ENCODE measurements around the gene FAM78A.

Gene FAM78A

GRCh38 chr9:131302244-131303075 is 26.1 kb upstream of the FAM78A start:
- no peak for DNase-seq (ENCODE audit: low read depth in 2 of 2)

- DNase-seq (ENCODE audit: low read depth in 2 of 2) = no peak
These were observed 24.1 kb upstream of the FAM78A start for GRCh38 chr9:131300444-131300843.

DNA sequence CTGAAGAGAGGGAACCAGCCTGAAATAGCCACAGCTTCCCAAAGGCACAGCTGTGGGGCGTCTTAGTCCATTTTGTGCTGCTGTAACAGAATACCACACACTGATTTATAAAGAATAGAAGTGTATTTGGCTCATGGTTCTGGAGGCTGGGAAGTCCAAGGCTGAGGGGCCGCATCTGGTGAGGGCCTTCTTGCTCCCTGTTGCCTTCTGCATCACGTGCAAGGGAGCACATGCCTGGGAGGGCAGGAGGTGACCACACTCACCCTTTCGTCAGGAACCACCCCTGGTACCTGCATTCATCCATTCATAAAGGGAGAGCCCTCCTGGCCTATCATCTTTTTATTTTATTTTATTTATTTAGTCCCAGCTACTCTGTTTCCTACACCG is 23.6 kb upstream of the FAM78A start:
- DNase-seq (ENCODE audit: low read depth in 2 of 2) = no peak

GRCh38 chr9:131299346-131299960 is 23.1 kb upstream of the FAM78A start:
- no peak for DNase-seq (ENCODE audit: low read depth in 2 of 2)

DNA sequence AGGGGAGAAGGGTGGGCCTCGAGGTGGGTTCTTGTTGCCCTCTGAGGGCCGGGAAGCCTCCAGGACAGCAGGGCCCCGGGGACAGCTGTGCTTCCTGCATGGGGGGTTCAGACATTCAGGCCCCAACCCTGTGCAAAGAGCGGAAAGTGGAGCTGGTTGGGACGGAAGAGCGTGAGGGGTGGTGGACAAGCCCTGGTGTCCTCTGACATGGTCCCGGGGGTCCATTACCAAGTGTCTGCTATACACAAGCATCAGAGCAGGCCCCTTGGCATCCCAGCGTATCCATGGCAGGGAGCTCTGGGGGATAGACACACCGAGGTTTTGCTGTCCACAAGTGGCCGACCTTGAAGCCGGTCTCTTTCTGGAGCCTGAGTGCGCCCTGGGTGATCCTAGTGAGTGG is 22.5 kb upstream of the FAM78A start:
- no peak for DNase-seq (ENCODE audit: low read depth in 2 of 2)

- DNase-seq (ENCODE audit: low read depth in 2 of 2) = no peak
These were observed 22.0 kb upstream of the FAM78A start for GRCh38 chr9:131298341-131298740.

DNA sequence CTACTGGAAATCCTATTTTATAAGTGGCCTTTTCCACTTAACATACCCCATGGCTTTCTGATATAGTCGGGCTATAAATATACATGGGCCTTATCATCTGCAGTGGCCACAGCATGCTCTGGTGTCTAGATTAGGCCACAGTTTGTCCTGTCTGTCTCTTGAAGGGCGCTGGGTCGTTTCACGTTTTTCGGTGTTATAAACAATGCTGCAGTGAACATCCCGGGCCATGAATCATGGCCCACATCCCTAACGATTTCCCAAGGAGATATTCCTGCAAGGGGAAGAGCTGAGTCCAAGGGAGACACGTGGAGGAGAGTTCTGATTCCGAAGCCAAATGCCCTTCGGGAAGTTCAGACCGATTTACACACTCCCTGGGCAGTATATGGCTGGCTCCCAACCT is 21.6 kb upstream of the FAM78A start:
- no peak for DNase-seq (ENCODE audit: low read depth in 2 of 2)

DNA sequence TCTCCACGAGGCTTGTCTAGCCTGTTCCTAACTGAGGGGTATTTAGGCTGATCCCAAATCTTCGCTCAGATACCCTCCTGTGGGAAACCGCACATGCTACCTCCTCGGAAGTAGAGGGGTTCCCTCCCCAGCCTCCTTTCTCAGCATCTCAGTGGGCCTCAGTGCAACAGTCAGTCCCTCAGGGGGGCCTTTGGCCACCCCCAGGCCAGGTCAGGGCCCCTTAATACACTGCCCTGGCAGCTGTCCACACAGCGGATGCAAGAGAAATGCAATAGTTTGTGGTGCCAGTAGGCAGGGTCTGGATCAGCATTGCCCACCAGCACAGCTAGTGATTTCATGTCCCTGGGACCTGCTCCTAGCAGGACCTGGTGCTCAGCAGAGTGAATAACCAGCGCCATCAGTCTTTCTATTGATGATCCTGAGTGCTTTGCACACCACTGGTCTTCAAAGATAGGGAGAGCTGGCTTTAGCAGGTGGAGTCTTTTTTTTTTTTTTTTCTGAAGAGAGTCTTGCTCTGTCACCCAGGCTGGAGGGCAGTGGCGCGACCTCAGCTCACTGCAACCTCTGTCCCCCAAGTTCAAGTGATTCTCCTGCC is 20.7 kb upstream of the FAM78A start:
- DNase-seq (ENCODE audit: low read depth in 2 of 2) = no peak

- DNase-seq (ENCODE audit: low read depth in 2 of 2) = no peak
These were observed 20.1 kb upstream of the FAM78A start for GRCh38 chr9:131296460-131296859.

- DNase-seq (ENCODE audit: low read depth in 2 of 2) = no peak
These were observed 16.6 kb upstream of the FAM78A start for GRCh38 chr9:131292937-131293336.

DNA sequence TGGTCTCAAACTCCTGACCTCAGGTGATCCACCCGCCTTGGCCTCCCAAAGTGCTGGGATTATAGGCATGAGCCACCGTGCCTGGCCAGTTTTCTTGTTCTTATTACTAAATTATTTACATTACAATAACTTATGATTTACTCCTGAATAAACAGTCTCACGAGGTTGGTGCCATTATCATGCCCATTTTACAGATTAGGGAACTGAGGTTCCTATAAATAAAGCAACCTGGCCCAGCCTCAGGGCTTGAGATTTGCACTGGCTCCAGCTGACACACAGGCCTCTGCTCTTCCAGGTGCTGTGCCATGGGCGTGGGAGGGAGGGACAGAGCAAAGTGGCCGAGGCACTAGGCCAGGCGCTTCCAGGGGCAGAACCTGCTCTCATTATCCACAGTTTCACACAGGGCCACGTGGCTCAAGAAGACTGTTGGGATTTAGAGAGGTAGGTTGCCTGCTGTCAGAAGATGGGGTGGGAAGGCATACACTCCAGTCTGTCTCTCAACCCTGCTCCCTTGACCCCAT is 15.5 kb upstream of the FAM78A start:
- no peak for DNase-seq (ENCODE audit: low read depth in 2 of 2)

- no peak for DNase-seq (ENCODE audit: low read depth in 2 of 2)
These were observed 14.6 kb upstream of the FAM78A start for GRCh38 chr9:131290767-131291370.

DNA sequence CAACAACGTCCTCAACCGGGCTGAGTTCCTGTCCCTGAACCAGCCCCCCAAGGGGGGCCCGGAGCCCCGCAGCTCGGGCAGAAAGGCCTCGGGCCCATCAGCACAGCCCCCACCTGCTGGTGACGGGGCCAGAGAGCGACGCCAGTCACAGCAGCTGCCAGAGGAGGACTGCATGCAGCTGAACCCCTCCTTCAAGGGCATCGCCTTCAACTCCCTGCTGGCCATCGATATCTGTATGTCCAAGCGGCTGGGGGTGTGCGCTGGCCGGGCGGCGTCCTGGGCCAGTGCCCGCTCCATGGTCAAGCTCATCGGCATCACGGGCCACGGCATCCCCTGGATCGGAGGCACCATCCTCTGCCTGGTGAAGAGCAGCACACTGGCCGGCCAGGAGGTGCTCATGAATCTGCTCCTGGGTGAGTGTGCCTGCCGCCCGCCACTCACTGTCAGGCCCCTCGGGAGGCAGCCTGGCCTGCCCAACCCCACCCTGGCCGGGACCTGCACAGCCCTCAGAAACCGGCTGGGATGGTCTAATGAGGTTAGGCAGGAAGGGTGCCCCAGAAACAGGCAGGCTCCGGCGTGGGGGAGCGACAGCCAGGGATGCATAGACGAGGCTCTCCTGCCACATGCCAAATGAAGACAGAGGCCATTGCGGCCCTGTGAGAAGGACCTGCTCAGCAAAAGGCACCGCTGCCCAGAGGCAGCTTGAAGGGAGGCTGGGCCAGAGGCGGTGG is 13.9 kb upstream of the FAM78A start:
- no peak for DNase-seq (ENCODE audit: low read depth in 2 of 2)

- DNase-seq (ENCODE audit: low read depth in 2 of 2) = no peak
These were observed 13.2 kb upstream of the FAM78A start, which contains the start of gene PLPP7 for GRCh38 chr9:131289301-131290035. PLPP7 (plus strand) TSS chr9:131289723; CDS start chr9:131289998, 275 bp downstream.

DNA sequence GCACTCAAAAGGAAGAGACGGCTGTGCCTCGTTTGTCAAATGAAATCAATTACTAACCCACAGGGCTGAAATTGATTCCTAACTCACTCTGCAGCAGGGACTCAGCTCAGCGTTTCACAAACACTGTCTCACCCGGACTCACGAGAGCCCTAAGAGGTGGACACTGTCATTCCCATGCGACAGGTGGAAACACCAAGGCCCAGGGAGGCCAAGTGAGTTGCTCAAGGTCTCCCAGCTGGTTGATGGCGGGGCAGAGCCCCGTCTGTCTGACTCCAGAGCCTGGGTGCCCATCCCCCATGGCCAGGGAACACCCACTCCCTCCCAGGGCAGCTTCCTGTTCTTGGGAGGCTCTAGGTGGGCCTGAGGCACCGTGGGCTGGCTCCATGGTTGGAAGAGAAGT is 11.9 kb upstream of the FAM78A start:
- no peak for DNase-seq (ENCODE audit: low read depth in 2 of 2)

DNA sequence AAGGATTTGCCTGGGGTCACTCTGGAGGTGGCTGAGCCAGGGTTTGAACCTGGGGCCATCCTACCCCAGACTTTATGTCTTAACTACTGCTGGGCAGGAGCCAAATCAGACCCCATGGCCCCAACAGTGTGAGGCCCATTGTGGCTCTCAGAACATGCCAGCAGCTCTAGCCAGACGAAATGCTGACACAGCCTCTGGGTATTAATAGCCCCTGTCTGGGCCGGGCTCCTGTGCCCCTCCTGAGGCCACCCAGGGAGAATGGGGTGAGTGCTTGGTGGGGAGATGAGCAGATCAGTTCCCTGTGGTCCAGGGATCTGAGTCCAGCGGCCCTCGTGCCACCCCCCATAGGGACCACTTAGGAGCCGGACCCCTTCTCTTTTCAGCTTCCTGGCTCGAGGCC is 11.0 kb upstream of the FAM78A start:
- no peak for DNase-seq (ENCODE audit: low read depth in 2 of 2)

GRCh38 chr9:131284856-131285255 is 8.5 kb upstream of the FAM78A start:
- no peak for DNase-seq (ENCODE audit: low read depth in 2 of 2)

DNA sequence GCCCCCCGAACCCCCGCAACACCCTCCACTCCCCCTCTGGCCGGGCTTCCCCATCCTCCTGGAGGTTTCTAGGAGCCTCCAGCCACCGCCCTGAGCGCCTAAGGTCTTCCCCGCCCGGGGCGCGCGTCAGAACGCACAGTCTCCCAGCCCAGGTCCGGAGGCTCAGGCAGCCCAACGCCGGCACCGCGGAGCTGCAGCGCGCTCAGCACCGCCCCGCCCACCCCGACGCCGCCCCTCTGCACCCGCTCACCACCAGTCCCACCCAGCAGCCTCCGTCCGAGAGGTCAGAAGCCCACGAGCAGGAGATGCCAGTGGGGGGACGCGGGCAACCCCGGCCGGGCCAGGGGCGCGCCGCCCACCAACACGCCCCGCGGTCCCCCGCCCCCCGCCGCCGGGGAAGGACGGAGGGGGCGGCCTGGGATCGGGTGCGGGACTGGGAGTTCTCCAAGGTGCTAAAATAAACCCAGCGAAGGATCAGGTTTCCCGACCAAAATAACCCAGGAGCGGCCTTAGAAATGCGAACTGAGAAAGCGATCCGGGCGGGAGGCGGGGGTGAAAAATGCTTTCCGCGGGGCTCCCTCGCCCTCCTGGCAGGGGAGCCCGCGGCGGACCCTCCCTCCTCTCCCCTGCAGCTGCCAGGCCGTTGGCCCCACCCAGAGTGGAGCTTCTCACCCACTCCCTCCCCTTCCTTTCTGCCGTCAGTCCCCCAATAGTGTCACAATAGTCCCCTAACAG is 6.5 kb upstream of the FAM78A start:
- no peak for DNase-seq (ENCODE audit: low read depth in 2 of 2)

GRCh38 chr9:131282175-131282574 is 5.9 kb upstream of the FAM78A start:
- DNase-seq (ENCODE audit: low read depth in 2 of 2) = no peak
